CD14-positive monocyte (primary cell): ENCODE results near the gene MTCH2. TPM values are rescaled to one million over a fixed set of nuclear protein-coding genes. Genes with fewer than 3 reads are reported as not detected.

Experiments
- DNase-seq, 3 donors: peaks; one replicate each; pipeline ENCODE4 v3.0.0-alpha.2; 2011 to 2022
- H2AFZ ChIP-seq: 2 replicates; pipeline ENCODE4 v1.6.0; 2012; ENCODE audit warnings: mild to moderate bottlenecking, low read depth, low read length, inconsistent platforms; ENCODE audit not compliant: insufficient read depth, poor library complexity, severe bottlenecking
- H3K27ac ChIP-seq, 2 donors: 1 replicate in 1 of 2; 2 replicates in 1 of 2; pipeline ENCODE4 v1.5.1; 2012 to 2013; ENCODE audit warnings: low read length in 2 of 2, control low read depth in 1 of 2, inconsistent platforms in 1 of 2, low read depth in 1 of 2, mild to moderate bottlenecking in 1 of 2
- H3K27me3 ChIP-seq, 2 donors: one replicate each; pipeline versions ENCODE4 v1.6.0 to v1.6.1; 2011 to 2013; ENCODE audit warnings: low read length in 2 of 2; ENCODE audit not compliant: control insufficient read depth in 2 of 2, insufficient read depth in 2 of 2
- H3K36me3 ChIP-seq, 2 donors: replicated peaks in 1 of 2; 1 replicate in 1 of 2; 2 replicates in 1 of 2; pipeline versions ENCODE4 v1.5.1 to v1.6.1; 2012 to 2013; ENCODE audit warnings: low read length in 2 of 2, control low read depth in 1 of 2, inconsistent platforms in 1 of 2, mild to moderate bottlenecking in 1 of 2; ENCODE audit not compliant: insufficient read depth in 2 of 2, control insufficient read depth in 1 of 2
- H3K4me1 ChIP-seq, 2 donors: 1 replicate in 1 of 2; 2 replicates in 1 of 2; pipeline versions ENCODE4 v1.5.1 to v1.6.1; 2012 to 2013; ENCODE audit warnings: low read length in 2 of 2, control low read depth in 1 of 2, inconsistent platforms in 1 of 2, mild to moderate bottlenecking in 1 of 2, moderate library complexity in 1 of 2; ENCODE audit not compliant: insufficient read depth in 2 of 2, control insufficient read depth in 1 of 2
- H3K4me2 ChIP-seq: replicated peaks from 2 replicates; pipeline ENCODE3; 2012; ENCODE audit warnings: low read length, moderate library complexity, mild to moderate bottlenecking; ENCODE audit not compliant: poor library complexity, severe bottlenecking; ENCODE audit errors: extremely low read depth
- H3K4me3 ChIP-seq, 3 experiments: fragments of 200-600 bp in 1 of 3; sonication (generic) in 1 of 3; replicated peaks in 1 of 3; 1 replicate in 2 of 3; 2 replicates in 1 of 3; pipeline ENCODE4 v1.5.1; 2011 to 2013; ENCODE audit warnings: low read length in 3 of 3, mild to moderate bottlenecking in 3 of 3, control low read depth in 2 of 3, low read depth in 2 of 3, inconsistent platforms in 1 of 3, moderate library complexity in 1 of 3
- H3K79me2 ChIP-seq: 2 replicates; pipeline ENCODE4 v1.6.0; 2012; ENCODE audit warnings: mild to moderate bottlenecking, control low read depth, inconsistent platforms, low read length, moderate library complexity; ENCODE audit not compliant: insufficient read depth
- H3K9ac ChIP-seq: 2 replicates; pipeline ENCODE4 v1.6.0; 2017; ENCODE audit warnings: low read length, mild to moderate bottlenecking; ENCODE audit not compliant: insufficient read depth, poor library complexity, severe bottlenecking
- H3K9me3 ChIP-seq, 2 donors: replicated peaks in 1 of 2; 1 replicate in 1 of 2; 2 replicates in 1 of 2; pipeline versions ENCODE4 v1.5.1 to v1.6.1; 2012 to 2013; ENCODE audit warnings: low read length in 2 of 2, control low read depth in 1 of 2; ENCODE audit not compliant: control insufficient read depth in 1 of 2, insufficient read depth in 1 of 2
- H4K20me1 ChIP-seq: 2 replicates; pipeline ENCODE4 v1.6.0; 2012; ENCODE audit warnings: mild to moderate bottlenecking, low read length, control low read depth, moderate library complexity; ENCODE audit not compliant: insufficient read depth
- H3K27ac Mint-ChIP-seq, 7 donors: one replicate each; pipeline ENCODE4 v1.8.0; 2020; ENCODE audit warnings: mild to moderate bottlenecking in 7 of 7, mixed read lengths in 7 of 7, moderate library complexity in 6 of 7, inconsistent platforms in 2 of 7
- H3K27me3 Mint-ChIP-seq, 3 donors: one replicate each; pipeline ENCODE4 v1.8.0; 2021 to 2022; ENCODE audit warnings: low read depth in 3 of 3, mild to moderate bottlenecking in 3 of 3, mixed read lengths in 3 of 3, moderate library complexity in 3 of 3, inconsistent platforms in 1 of 3
- H3K36me3 Mint-ChIP-seq, 2 donors: one replicate each; pipeline ENCODE4 v1.8.0; 2020; ENCODE audit warnings: mixed read lengths in 2 of 2, inconsistent platforms in 1 of 2, mild to moderate bottlenecking in 1 of 2
- H3K4me1 Mint-ChIP-seq: one replicate; pipeline ENCODE4 v1.8.0; 2020; ENCODE audit warnings: mild to moderate bottlenecking, mixed read lengths
- H3K4me3 Mint-ChIP-seq, 2 donors: one replicate each; pipeline ENCODE4 v1.8.0; 2020; ENCODE audit warnings: mild to moderate bottlenecking in 2 of 2, mixed read lengths in 2 of 2, moderate library complexity in 1 of 2
- H3K9me3 Mint-ChIP-seq, 7 donors: one replicate each; pipeline ENCODE4 v1.8.0; 2020 to 2022; ENCODE audit warnings: mixed read lengths in 7 of 7, mild to moderate bottlenecking in 6 of 7, moderate library complexity in 6 of 7, inconsistent platforms in 2 of 7
- CTCF ChIP-seq: fragments of 200-600 bp; IDR thresholded peaks from one replicate; pipeline ENCODE4 v1.8.0; 2022; ENCODE audit warnings: antibody characterized with exemption, mild to moderate bottlenecking
- WGBS: methylation state at CpG from one replicate; pipeline ENCODE4 v1.1.5; 2013; ENCODE audit warnings: missing lambda C conversion rate; ENCODE audit not compliant: insufficient coverage; 5-methylcytosine and 5-hydroxymethylcytosine counted together
- intact Hi-C, 2 donors: fragments of 100-400 bp; cut with micrococcal nuclease; formaldehyde crosslinking; loops; one replicate each; pipeline versions ENCODE4 v1.15.0 to v1.15.1; 2023
- polyA plus RNA-seq, 3 donors: library from polyadenylated mRNA; depleted of rRNA in 1 of 3; unstranded in 2 of 3; stranded (reverse) in 1 of 3; fragments of 300-500 nt in 2 of 3; fragments of >200 nt in 1 of 3; fragmentation: Illumina TruSeq in 2 of 3; gene quantifications; 1 replicate in 2 of 3; 2 replicates in 1 of 3; pipeline ENCODE4 v1.2.3, GENCODE V29; 2012 to 2021

The MTCH2 gene
- polyA plus RNA-seq, 3 donors = 31.7 to 116 (median 98.0) TPM

- Mint-ChIP-seq H3K36me3 (peaks cover 36 to 56% of the 10 kb centered on the region in 2 donors), H3K27me3 (no peaks in the 10 kb centered on the region), H3K4me3 (no peak overlapping the region), H3K4me1 (peaks cover 2% of the 10 kb centered on the region), H3K27ac (peak overlapping the region in 1 of 7 donors; percentile 25), H3K9me3 (no peaks in the 10 kb centered on the region)
- no peaks in the 10 kb centered on the region for H3K9me3 ChIP-seq
- no peaks in the 10 kb centered on the region for H4K20me1 ChIP-seq
- H3K36me3 ChIP-seq = peaks cover 33 to 63% of the 10 kb centered on the region in 2 donors
- no peaks in the 10 kb centered on the region for H3K27me3 ChIP-seq
- H3K4me2 ChIP-seq = no peak overlapping the region
- peaks cover 2 to 3% of the 10 kb centered on the region in 2 donors for H3K4me1 ChIP-seq
- TF ChIP-seq CTCF = peak; percentile 56
- DNase-seq = peak in 1 of 3 donors; percentile 3
- no peak overlapping the region for H2AFZ ChIP-seq
- 61% methylated on average over 3 of the region's 10 CpGs for WGBS
- no peak overlapping the region for H3K9ac ChIP-seq
- intact Hi-C loops = loop anchor here in 1 of 2 donors (10.0 kb wide), 1 partner anchor 312 kb away; no protein-coding TSS in a partner anchor
- H3K79me2 ChIP-seq = no peaks in the 10 kb centered on the region
- no peak overlapping the region for H3K27ac ChIP-seq
- H3K4me3 ChIP-seq = no peak overlapping the region
Observed at GRCh38 chr11:47616726-47617416, 25.5 kb downstream of the MTCH2 start.

DNA sequence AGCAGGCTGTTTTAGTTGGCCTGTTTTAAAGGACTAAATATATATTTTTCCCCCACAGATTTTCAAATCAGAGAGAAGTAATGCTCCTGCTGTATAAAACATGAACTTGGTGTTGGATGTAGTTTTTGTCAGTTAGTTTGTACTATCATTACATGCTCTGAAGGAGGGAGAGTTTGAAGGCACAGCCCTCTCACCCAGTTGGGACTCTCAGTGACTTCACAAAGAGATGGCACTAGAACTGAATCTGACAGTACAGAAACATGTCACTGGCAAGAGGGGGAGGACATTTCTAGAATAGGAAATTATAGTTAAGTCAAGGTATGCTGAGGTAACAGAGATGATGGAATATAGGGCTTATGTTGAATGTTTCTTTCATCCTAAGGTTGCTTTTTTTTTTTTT, 27.1 kb downstream of the MTCH2 start:
- no peak overlapping the region for H3K4me3 Mint-ChIP-seq
- H3K36me3 Mint-ChIP-seq = peaks cover 30 to 55% of the 10 kb centered on the region in 2 donors
- no peak overlapping the region for H3K4me3 ChIP-seq
- TF ChIP-seq CTCF = no peak
- H3K4me1 Mint-ChIP-seq = peaks cover 15% of the 10 kb centered on the region
- no peak overlapping the region for H3K27ac Mint-ChIP-seq
- no peaks in the 10 kb centered on the region for H3K9me3 ChIP-seq
- no peaks in the 10 kb centered on the region for H4K20me1 ChIP-seq
- no peak overlapping the region for H3K4me2 ChIP-seq
- intact Hi-C loops = loop anchor here in 1 of 2 donors (10.0 kb wide), 1 partner anchor 310 kb away; no protein-coding TSS in a partner anchor
- H3K9ac ChIP-seq = no peak overlapping the region
- H3K27ac ChIP-seq = no peak overlapping the region
- no peaks in the 10 kb centered on the region for H3K9me3 Mint-ChIP-seq
- H3K79me2 ChIP-seq = no peaks in the 10 kb centered on the region
- peaks cover 12% of the 10 kb centered on the region in 2 donors for H3K4me1 ChIP-seq
- peaks cover 0 to 2% (median 0%) of the 10 kb centered on the region in 3 donors for H3K27me3 Mint-ChIP-seq
- no peak overlapping the region for H2AFZ ChIP-seq
- no peak for DNase-seq
- H3K27me3 ChIP-seq = no peaks in the 10 kb centered on the region
- H3K36me3 ChIP-seq = peaks cover 17 to 57% of the 10 kb centered on the region in 2 donors
